OCI-LY3 (cell line): ENCODE data around the gene KLHDC1.
"Not testable (repeated sequence)": the region's sequence is repeated elsewhere in the genome, so short reads cannot be mapped to it uniquely, and the experiment has no call there.

Source experiments
- CTCF ChIP-seq: fragments of 200-600, 300-600 bp; sonication (generic); IDR thresholded peaks from 2 replicates; pipeline ENCODE4 v1.5.1; 2014; ENCODE audit warnings: antibody characterized with exemption, low read length, low read depth
- EZH2phosphoT487 ChIP-seq: fragments of 200-600 bp; shearing (Covaris generic); IDR thresholded peaks from 2 replicates; pipeline ENCODE4 v1.6.1; 2018; ENCODE audit warnings: antibody characterized with exemption, mixed run types, low read depth

GRCh38 chr14:49693735-49694124 lies 810 bp downstream of the KLHDC1 start:
- TF ChIP-seq CTCF, EZH2phosphoT487: not testable (repeated sequence)
